ENCODE results near the gene HTR2A.

Gene HTR2A

DNA sequence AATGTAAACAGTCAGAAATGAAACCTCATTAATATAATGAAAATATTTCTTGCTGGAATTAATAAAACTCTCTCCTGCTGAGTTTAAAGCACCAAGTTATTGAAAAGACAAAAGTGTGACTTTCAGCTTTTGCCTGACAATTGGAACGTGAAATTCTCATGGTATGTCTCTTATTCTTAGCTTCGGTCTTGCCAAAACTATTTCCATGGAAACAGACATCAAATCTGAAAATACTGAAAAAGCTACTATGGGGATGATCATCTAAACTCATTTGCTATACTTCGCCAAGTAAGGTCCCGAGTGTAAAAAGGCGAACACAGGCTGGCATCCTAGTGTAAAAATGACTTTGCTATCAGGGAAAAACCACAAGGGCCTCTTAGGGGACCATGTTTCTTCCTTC lies 22.8 kb downstream of the HTR2A start:
- FAIRE-seq (no peak), DNase-seq (ENCODE audit: insufficient read length, low spot score) (no peak)

DNA sequence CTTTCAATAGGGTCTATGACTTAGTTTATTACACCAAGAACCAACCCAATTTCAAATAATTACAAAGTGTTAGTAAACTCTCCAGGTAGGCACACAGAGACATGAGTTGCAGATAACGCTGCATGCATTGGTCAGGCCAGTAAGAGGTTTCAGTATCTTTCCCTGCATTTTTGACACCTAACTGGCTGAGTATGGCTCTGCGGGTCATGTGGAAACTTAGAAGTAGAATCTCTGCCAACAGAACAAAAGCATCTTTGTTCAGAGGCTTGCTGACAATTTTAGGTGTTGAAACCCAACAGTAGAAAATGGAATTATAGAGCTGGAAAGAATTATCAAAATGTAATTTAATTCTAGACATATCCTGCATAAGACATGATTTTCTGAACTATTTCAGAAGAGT lies 25.3 kb downstream of the HTR2A start:
- no peak for DNase-seq (ENCODE audit: insufficient read length, low spot score)
- no peak for FAIRE-seq

DNA sequence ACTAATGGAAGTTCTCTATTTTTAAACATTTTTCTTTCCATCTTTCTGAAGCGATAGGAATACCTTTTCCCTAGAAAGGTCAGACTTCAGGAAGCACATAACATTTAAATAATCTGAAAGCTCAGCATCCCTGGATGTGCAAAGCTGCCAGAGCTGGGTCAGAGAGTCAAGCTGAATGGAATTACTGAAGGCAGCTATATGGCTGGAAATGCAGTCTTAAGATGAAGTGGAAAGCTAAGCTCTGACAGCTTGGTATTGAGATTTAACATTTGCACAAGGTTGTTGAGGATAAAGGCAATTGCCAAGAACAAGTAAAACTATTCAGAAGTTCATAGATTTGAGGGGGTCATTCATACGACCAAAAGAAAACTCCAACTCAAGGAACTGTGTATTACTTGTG lies 28.8 kb downstream of the HTR2A start:
- FAIRE-seq (no peak), DNase-seq (ENCODE audit: insufficient read length, low spot score) (no peak)

DNA sequence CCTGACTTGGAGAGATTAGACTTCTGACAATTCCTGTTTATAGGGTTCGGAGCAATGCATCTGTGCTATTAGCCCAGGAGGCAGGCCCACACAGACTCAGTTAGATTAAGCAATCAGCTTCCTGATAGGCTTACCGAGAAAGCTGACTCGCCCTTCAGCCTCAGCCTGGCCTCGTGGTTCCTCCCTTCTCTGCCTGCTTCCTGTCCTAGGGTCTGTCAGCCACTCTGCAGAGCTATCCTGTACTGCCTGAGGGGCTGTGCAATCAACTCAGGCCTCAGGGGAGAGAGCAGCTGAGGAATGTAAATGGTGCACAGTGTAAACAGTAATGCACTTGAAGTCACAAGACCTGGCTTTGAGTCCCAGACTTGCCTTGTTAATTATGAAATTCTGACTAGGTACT lies 30.7 kb downstream of the HTR2A start:
- DNase-seq (ENCODE audit: insufficient read length, low spot score), result no peak
- FAIRE-seq, result peak; percentile 91

DNA sequence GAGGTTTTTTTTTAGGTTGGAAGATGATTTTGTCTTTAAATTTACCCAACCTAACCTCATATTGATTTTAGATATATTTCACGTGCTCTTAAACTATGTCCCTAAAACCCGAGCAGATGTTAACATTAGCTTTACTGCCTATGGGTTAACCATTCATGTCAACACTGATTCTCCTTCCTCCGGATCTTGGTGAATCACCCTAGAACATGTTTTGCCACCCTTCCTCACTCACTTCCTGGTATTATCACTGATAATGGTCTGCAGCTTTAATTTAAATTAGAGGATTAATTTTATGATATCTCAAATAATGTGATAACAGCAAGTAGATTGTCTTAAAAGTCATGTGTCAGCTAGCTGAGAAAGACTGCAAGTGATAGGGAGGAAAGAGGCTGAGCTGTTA lies 31.9 kb downstream of the HTR2A start:
- no peak for FAIRE-seq
- DNase-seq (ENCODE audit: insufficient read length, low spot score), result no peak

DNA sequence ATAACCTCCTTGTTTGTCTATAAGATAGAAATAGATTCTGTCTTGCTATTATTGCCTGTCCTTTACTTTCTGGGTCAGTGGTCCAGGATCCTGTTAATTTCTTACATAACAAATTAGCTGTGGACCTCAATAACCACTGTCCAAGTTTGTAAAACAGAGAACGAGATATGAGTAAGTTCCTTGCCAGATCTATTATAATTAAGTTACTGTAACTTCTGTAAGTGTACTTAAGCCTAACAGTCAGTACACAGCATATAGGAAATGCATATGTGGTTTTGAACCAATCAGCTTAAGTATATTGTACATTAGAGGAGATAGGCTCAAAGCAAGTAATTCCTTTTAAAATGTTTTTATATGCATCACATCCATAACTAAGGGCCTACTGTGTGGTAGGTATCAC lies 34.9 kb downstream of the HTR2A start:
- no peak for DNase-seq (ENCODE audit: insufficient read length, low spot score)
- FAIRE-seq, result no peak

DNA sequence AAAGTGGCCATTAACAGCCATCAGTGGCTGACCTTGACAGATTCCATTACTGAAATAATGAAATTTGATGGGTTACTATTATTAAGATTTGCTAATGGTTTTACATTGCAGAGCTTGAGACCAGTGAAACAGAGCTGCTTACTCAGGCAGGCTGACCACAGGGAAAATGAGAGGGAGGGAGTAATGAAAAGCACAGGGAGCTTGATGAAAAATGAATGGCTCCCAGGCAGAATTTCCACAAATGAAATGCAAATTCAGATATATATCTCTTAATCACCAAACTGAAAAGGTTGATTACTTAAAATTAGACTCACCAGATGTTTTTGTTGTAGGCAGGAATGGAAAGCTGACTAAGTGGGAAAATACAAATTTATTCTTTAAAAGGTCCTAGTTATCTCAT lies 36.1 kb downstream of the HTR2A start:
- DNase-seq (ENCODE audit: insufficient read length, low spot score), result no peak
- FAIRE-seq, result no peak

DNA sequence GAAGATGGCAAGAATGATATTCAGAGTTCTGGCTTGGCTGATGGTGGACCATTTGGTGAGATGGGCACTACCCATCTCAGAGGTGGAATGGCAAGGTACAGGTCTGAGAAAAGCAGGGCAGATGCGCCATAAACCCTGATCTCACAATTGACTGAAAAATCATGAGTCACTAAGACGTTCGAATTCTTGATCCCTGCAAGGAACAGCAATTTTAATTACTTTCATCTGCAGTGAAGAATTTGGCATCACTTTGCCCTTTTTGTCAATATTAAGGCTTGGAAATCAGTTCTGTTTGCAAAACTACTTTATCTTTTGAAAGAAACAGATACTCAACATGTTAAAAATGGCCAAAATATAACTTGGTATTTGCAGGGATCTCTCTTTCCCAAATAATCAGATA lies 38.1 kb downstream of the HTR2A start:
- FAIRE-seq (no peak), DNase-seq (ENCODE audit: insufficient read length, low spot score) (no peak)

DNA sequence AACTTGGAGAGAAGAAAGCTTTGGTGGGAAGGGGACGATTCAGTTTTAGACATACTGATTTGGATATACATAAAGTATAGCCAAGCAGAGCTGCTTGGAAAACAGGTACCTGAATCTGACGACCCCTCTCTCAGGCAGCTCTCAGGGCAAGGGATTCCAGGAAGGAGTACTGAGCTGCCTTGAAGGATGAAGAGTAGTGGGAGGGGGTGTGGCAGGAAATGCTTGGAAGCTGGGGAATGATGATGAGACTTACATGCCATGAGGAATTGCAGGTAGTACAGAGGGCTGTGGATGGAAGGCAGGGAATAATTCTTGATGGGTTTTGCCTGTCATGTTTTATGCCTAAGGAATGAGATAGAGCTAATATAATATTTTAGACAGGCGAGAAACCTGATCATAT lies 38.7 kb downstream of the HTR2A start:
- FAIRE-seq, result no peak
- DNase-seq (ENCODE audit: insufficient read length, low spot score), result no peak

DNA sequence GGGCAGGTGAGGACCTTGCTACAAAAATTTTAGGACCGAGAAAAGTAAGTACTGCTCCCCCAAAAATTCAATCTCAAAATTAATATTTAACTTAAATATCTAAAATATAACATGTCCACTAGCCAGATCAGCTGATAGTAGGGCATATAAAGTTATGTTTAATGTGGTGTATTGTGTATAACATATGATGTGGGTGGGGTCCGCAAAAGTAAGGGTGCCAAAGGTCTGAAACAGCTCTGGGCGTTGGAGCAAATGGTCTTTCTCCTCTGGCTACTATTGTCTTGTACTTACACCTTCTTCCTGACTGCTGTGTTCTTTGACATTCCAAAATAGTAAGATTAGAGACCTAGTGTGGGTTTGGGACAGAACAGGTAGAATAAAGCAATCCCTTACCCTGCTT lies 41.2 kb downstream of the HTR2A start:
- FAIRE-seq (no peak), DNase-seq (ENCODE audit: insufficient read length, low spot score) (no peak)

DNA sequence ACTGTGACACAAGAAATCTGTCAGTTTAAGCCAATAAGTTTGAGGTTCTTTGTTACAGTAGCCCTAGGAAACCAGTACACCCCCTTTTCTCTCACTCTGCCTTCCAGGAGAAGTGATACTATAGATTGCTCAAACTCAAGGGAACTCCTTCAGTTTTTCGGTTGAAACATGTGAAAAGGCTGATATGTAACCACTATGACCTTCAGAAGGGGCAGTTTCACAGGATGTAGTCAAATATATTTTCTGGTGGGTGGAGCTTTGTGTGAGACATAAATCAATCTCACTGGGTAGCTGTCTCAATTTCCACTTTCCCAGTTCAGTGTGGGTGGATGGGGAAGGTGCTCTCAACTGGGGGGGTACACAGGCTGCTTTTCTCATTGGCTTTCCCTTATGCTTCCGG lies 41.7 kb downstream of the HTR2A start:
- FAIRE-seq, result no peak
- no peak for DNase-seq (ENCODE audit: insufficient read length, low spot score)

DNA sequence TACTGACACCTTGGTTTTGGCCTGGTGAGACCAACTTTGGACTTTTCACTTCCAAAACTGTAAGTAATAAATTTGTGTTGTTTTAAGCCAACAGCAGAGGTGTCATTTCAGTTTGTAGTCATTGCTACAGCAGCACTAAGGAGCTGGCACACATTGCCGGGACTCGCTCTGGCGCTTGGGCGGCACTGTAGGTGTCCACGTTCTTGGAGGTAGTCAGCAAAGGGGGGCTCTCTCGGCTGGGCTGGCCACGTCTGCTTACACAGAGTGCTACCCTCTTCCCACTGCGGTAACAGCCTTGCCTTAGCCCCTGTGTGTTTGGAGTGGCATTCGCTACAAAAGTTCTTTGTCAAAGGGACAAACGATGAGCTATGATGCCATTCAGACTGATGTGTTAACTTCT lies 44.7 kb downstream of the HTR2A start:
- no peak for DNase-seq (ENCODE audit: insufficient read length, low spot score)
- no peak for FAIRE-seq

DNA sequence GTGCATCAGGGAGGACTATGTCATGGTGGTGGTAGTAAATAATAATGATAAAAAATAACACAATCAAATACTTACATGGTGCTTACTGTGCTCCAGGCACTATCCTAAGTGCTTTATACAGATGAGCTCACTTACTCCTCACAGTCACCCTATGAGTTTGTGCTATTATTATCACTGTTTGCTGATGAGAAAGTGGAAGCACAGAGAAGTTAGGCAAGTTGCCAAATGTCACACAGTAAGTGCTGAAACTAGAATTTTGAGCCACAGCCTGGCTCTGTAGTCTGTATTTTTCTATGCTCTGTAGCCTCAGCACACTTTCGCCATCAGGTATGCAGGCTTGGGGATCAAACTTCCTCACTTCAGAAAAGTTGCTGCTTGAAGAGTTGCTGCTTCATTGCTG lies 46.6 kb downstream of the HTR2A start:
- FAIRE-seq (peak; percentile 18), DNase-seq (ENCODE audit: insufficient read length, low spot score) (no peak)

DNA sequence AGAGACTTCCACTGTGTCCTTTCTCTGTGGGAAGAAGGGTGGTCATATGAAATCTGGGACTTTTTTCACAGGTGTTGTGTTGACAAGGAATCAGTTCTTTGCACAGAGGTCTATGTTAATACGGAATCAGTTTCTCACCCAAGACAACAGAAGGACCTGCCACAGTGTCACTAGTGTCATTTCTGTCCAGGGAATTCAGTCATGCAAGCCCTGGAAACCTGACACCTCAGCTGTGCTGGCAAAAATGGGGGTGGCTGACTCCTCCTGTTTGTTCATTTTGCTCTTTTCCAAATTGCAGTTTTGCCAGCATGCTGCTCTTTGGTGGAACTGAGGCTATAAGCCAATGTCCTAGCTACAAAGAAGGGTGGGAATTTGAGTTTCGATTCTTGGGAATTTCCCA lies 50.1 kb downstream of the HTR2A start:
- DNase-seq (ENCODE audit: insufficient read length, low spot score) (no peak), FAIRE-seq (no peak)

DNA sequence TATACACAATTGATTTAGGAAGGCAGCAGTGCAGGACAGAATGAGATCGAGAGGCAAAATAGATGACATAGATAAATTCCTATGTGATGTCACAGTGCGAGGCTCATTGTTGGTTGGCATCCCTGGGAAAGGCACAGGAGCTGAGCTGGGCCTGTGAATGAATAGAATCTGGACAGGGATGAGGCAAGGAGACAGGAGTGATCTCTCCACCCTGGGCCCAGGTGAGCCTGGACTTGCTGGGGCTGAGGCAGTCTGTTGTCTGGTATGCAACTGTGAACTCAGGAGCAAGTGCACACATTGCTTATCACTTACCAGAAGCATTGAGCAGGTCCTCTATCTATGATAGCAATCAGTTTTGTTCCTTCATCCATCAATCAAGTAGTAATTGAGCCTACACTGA lies 51.7 kb downstream of the HTR2A start:
- FAIRE-seq (no peak), DNase-seq (ENCODE audit: insufficient read length, low spot score) (no peak)

DNA sequence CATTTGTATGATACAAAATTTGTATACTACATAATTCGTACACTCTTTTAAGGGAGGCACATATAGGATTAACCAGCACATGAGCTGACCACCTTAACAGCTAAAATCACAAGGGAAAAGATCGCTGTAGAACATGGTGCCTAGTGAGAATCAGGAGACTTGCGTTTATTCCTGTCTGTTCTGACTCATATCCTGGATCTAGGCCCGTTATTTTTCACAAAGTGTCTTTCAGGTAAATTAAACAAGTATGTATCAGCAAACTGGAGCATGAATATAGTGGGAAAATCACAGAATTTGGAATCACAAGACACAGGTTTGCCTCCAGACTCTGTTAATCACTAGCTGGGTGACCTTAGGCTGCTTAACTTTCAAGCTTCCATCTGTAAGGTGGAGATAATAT lies 52.4 kb downstream of the HTR2A start:
- no peak for DNase-seq (ENCODE audit: insufficient read length, low spot score)
- FAIRE-seq, result no peak

DNA sequence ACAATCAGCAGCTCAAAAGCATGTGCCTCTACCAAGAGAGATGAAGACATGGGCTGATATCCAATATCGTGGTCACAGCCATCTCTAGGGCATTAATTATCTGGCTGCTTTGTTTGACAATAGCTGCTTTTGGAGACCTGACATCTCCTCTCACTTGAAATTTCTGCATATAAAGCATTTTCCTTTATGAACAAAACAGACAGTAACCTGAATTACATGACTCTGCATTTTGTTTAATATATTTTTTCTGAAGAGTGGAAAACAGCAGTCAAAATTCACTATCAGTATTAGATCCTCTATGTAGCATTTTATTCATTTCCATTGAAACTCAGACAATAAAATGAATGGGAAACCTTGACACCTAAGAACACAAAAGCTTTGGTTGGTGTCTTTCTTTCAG lies 57.5 kb downstream of the HTR2A start:
- FAIRE-seq (no peak), DNase-seq (ENCODE audit: insufficient read length, low spot score) (no peak)

DNA sequence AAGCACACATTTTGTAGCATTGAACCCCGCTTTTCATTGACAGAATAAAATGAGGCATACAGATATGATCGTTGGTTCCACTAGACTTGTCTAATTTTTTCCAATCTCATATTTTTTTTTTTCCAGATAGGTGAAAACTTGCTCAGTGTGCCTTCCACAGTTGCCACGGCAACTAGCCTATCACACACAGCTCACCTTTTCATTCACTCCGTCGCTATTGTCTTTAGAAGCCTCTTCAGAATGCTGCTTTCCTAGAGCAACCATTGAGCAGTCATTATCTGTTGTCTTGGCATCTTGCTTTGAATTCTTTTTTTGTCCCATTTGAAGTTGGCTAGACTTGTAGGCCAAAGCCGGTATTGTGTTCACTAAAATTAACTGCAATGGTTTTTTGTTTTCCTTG lies 62.2 kb downstream of the HTR2A start:
- no peak for DNase-seq (ENCODE audit: insufficient read length, low spot score)

DNA sequence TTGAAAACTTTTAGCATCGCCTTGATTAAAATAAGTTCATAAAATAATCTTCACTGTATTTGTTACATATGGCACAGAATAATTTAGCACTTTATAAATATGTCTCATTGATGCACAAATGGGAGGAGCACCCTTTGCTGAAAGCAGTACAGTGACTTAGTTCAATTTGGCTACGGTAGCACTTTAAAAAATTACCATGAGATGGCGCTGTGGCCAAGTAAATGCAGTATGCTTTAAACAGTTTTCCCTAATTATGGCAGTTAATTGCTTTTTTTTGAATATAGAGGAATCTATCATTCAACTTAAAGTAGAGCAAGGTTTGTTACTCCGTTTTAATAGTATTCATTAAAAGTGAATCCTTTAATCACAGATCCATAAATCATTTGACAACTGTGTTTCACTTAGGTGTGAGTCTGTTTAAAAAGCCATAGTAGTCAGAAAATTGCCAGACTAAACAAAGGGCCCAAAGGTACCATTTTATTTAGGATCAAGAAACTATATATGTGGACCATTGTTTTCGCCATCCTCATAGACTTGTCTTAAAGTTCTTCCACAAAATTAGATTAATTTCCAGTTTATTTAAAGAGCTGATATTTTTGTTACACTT lies 65.2 kb downstream of the HTR2A start:
- DNase-seq (ENCODE audit: insufficient read length, low spot score) (no peak), FAIRE-seq (peak; percentile 94)

More for the DNA sequence above, 62.2 kb downstream of the HTR2A start:
- no peak for FAIRE-seq

DNA sequence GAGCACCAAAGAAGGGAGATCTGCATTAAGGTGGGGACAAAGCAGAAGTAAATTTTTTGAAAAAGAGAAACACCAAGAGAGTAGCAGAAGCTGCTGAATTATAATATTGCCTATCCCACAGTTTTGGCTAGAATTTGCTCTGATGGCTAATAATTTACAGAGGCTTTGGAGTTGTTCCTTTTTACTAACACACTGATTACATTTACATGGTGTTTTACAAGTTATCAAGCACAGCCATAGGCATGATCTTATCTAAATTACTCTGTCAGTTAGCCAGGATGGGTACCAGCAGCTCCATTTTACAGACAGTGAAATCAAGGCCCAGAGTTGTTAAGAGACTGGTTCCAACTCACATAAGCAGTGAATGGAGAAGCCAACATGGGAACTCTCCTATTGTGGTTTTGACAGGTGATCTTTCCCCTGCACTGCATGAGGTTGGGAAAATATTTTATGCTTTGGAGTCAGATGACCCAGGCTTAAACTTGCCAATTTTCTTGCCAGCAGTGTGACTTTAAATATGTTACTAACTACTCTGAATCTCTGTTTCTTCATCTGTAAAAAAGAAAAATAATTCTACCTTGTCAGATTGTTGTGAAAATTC lies 66.3 kb downstream of the HTR2A start:
- FAIRE-seq (no peak), DNase-seq (ENCODE audit: insufficient read length, low spot score) (no peak)

DNA sequence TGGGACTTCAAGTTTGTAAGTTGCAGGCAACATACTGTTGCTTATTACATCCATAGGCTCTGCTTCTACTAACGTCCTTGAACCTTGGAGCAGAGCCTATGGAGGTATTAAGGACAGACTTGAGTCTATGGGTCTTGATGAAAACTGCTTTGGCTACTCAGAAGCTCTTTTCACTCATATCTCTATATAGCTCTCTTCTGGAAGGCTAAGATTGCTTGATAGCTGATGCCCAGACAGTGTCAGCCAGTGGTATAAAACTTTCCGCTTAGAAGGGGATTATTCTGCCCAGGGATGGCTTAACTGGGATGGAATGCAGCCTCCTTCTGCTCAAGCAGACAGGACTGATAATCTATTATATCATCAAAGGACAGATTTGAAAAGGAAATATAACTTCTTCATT lies 74.3 kb downstream of the HTR2A start:
- DNase-seq (ENCODE audit: insufficient read length, low spot score) (no peak), FAIRE-seq (no peak)

DNA sequence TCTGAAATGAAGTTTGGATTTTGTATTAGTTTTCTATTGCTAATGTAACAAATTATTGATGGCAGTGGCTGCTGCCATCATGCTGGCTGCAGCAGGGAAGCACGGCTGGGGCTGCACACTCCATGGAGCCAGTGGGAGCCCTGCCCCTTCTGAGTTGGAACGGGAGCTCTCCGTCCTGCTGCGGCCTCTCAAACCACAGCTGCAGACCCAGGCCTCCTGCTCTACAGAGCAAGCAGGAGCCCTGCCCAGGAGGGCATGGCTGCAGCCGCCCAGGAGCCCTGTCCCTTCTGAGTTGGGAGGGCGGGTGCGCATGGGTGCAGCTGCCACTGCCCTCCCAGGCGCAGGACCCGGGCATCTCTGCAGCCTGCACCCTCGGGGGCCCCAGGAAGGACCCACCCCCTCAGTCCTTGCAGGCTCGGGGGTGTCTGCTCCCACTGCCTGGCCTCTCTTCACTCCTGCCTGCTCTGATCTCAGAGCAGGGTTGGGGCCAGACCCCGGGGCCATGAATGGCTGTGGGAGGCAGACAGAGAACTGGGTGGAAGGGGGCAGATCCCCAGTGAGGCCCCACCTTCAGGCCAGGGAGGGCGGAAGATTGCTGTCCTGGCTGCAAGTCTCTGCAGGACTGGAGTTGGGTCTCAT lies 78.9 kb downstream of the HTR2A start:
- FAIRE-seq, result no peak

DNA sequence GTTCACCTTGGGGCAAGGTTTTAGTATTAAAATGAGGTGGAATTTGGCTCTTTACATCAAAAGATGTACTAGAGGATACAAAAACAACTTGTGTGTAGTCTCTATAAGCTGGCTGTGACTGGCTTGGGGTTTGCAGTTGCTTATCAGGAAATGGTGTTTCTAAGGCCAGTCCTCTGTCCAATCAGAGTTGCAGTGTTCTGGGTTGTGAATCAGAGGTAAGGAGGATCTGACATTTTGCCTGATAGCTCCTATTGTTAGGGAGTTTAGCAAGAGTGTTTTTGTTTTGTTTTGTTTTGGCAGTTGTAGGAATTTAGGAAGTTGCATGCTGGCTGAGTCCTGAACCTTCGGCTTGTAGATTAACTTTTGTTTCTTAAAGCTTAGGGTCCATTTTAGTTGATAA lies 79.8 kb downstream of the HTR2A start:
- DNase-seq (ENCODE audit: insufficient read length, low spot score), result no peak
- FAIRE-seq, result no peak

More for the DNA sequence above, 78.9 kb downstream of the HTR2A start:
- DNase-seq (ENCODE audit: insufficient read length, low spot score), result no peak

All from GM19239 (cell line).